ENCODE measurements around the gene MAP1B. TPM values are rescaled to one million over a fixed set of nuclear protein-coding genes. Genes with fewer than 3 reads are reported as not detected.

Gene MAP1B
- total RNA-seq, 3 donors from 2014 or later = 258 to 2,233 (median 271) TPM

GRCh38 chr5:72235725-72236124, 128.4 kb downstream of the MAP1B start:
- H3K4me3 ChIP-seq = no peak overlapping the region
- intact Hi-C loops (cut with DNase I; ENCODE audit: low total_unique reads) = no loop called here
- no peaks in the 10 kb centered on the region for H3K9me3 ChIP-seq
- H3K27ac ChIP-seq = no peak overlapping the region
- H3K27me3 ChIP-seq = no peaks in the 10 kb centered on the region
- no peaks in the 10 kb centered on the region for H3K36me3 ChIP-seq
- no peaks in the 10 kb centered on the region for H3K4me1 ChIP-seq
- no peak for TF ChIP-seq POLR2A (IDR thresholded peaks at IDR 0.05)
- TF ChIP-seq POLR2AphosphoS5 (IDR thresholded peaks at IDR 0.05) = no peak
- no peak for TF ChIP-seq CTCF (IDR thresholded peaks at IDR 0.05)
- DNase-seq (ENCODE audit: low spot score in 2 of 2) = no peak

GRCh38 chr5:72237415-72237814, 130.1 kb downstream of the MAP1B start:
- intact Hi-C loops (cut with DNase I; ENCODE audit: low total_unique reads) = no loop called here
- H3K27ac ChIP-seq = no peak overlapping the region

GRCh38 chr5:72237879-72238278, 130.6 kb downstream of the MAP1B start:
- Histone ChIP-seq H3K27me3 (no peaks in the 10 kb centered on the region), H3K9me3 (no peaks in the 10 kb centered on the region), H3K4me3 (no peak overlapping the region), H3K27ac (no peak overlapping the region), H3K4me1 (peaks cover 0 to 6% of the 10 kb centered on the region in 2 donors), H3K36me3 (no peaks in the 10 kb centered on the region)
- DNase-seq (ENCODE audit: low spot score in 2 of 2) = no peak
- intact Hi-C loops (cut with DNase I; ENCODE audit: low total_unique reads) = no loop called here
- TF ChIP-seq POLR2A (IDR thresholded peaks at IDR 0.05) (no peak), CTCF (IDR thresholded peaks at IDR 0.05) (no peak), POLR2AphosphoS5 (IDR thresholded peaks at IDR 0.05) (no peak)

More at GRCh38 chr5:72237415-72237814, 130.1 kb downstream of the MAP1B start:
- no peaks in the 10 kb centered on the region for H3K36me3 ChIP-seq
- no peaks in the 10 kb centered on the region for H3K27me3 ChIP-seq
- peaks cover 0 to 6% of the 10 kb centered on the region in 2 donors for H3K4me1 ChIP-seq
- no peak for DNase-seq (ENCODE audit: low spot score in 2 of 2)
- TF ChIP-seq POLR2A (IDR thresholded peaks at IDR 0.05) (no peak), CTCF (IDR thresholded peaks at IDR 0.05) (no peak), POLR2AphosphoS5 (IDR thresholded peaks at IDR 0.05) (no peak)
- H3K4me3 ChIP-seq = no peak overlapping the region
- no peaks in the 10 kb centered on the region for H3K9me3 ChIP-seq

GRCh38 chr5:72238712-72239445, 131.6 kb downstream of the MAP1B start:
- no peaks in the 10 kb centered on the region for H3K36me3 ChIP-seq
- no peak overlapping the region for H3K27ac ChIP-seq
- no peak for TF ChIP-seq POLR2AphosphoS5 (IDR thresholded peaks at IDR 0.05)
- no peak for TF ChIP-seq POLR2A (IDR thresholded peaks at IDR 0.05)
- no peak for TF ChIP-seq CTCF (IDR thresholded peaks at IDR 0.05)
- H3K4me3 ChIP-seq = no peak overlapping the region
- H3K9me3 ChIP-seq = no peaks in the 10 kb centered on the region
- intact Hi-C loops (cut with DNase I; ENCODE audit: low total_unique reads) = no loop called here
- H3K4me1 ChIP-seq = peaks cover 0 to 6% of the 10 kb centered on the region in 2 donors
- no peaks in the 10 kb centered on the region for H3K27me3 ChIP-seq
- DNase-seq (ENCODE audit: low spot score in 2 of 2) = no peak

GRCh38 chr5:72241346-72242003, 134.2 kb downstream of the MAP1B start:
- intact Hi-C loops (cut with DNase I; ENCODE audit: low total_unique reads) = no loop called here
- Histone ChIP-seq H3K36me3 (no peaks in the 10 kb centered on the region), H3K9me3 (no peaks in the 10 kb centered on the region), H3K4me1 (peaks cover 0 to 6% of the 10 kb centered on the region in 2 donors), H3K4me3 (no peak overlapping the region), H3K27ac (peak overlapping the region; percentile 4 to 6), H3K27me3 (no peaks in the 10 kb centered on the region)
- TF ChIP-seq POLR2A (IDR thresholded peaks at IDR 0.05) = no peak
- no peak for TF ChIP-seq CTCF (IDR thresholded peaks at IDR 0.05)
- no peak for TF ChIP-seq POLR2AphosphoS5 (IDR thresholded peaks at IDR 0.05)
- DNase-seq (ENCODE audit: low spot score in 2 of 2) = no peak
